Glutamatergic neuron (in vitro differentiated cells): ENCODE results near the gene TCEANC2. TPM values are rescaled to one million over a fixed set of nuclear protein-coding genes. Genes with fewer than 3 reads are reported as not detected.

Experiments
- DNase-seq: peaks from one replicate; pipeline ENCODE4 v3.0.0; 2022
- H3K27ac Mint-ChIP-seq: one replicate; pipeline ENCODE4 v1.8.0; 2020; ENCODE audit warnings: mild to moderate bottlenecking, mixed read lengths, inconsistent platforms; ENCODE audit not compliant: unreplicated experiment
- H3K27me3 Mint-ChIP-seq: one replicate; pipeline ENCODE4 v1.8.0; 2020; ENCODE audit warnings: mild to moderate bottlenecking, moderate library complexity, mixed read lengths, inconsistent platforms; ENCODE audit not compliant: unreplicated experiment
- H3K36me3 Mint-ChIP-seq: one replicate; pipeline ENCODE4 v1.8.0; 2020; ENCODE audit warnings: mild to moderate bottlenecking, mixed read lengths, inconsistent platforms; ENCODE audit not compliant: unreplicated experiment
- H3K4me1 Mint-ChIP-seq: one replicate; pipeline ENCODE4 v1.8.0; 2020; ENCODE audit warnings: mild to moderate bottlenecking, low read depth, mixed read lengths, inconsistent platforms; ENCODE audit not compliant: unreplicated experiment
- H3K4me3 Mint-ChIP-seq: one replicate; pipeline ENCODE4 v1.8.0; 2020; ENCODE audit warnings: mild to moderate bottlenecking, mixed read lengths, inconsistent platforms; ENCODE audit not compliant: unreplicated experiment
- H3K9me3 Mint-ChIP-seq: one replicate; pipeline ENCODE4 v1.8.0; 2020; ENCODE audit warnings: mild to moderate bottlenecking, moderate library complexity, mixed read lengths, inconsistent platforms; ENCODE audit not compliant: unreplicated experiment
- CTCF ChIP-seq: fragments of 200-600 bp; sonication (generic); IDR thresholded peaks from one replicate; pipeline ENCODE4 v1.5.0; 2021; ENCODE audit not compliant: partially characterized antibody, unreplicated experiment
- total RNA-seq: library from RNA; stranded (reverse); fragmentation: NEBNext Ultra II Directional; extraction: Animal tissue kit (Norgen Biotek cat#: 25700); gene quantifications from one replicate; pipeline ENCODE4 v1.2.1, GENCODE V29; 2021; ENCODE audit not compliant: unreplicated experiment

The TCEANC2 gene
- total RNA-seq, 1 donor from 2014 or later: 10.7 TPM

DNA sequence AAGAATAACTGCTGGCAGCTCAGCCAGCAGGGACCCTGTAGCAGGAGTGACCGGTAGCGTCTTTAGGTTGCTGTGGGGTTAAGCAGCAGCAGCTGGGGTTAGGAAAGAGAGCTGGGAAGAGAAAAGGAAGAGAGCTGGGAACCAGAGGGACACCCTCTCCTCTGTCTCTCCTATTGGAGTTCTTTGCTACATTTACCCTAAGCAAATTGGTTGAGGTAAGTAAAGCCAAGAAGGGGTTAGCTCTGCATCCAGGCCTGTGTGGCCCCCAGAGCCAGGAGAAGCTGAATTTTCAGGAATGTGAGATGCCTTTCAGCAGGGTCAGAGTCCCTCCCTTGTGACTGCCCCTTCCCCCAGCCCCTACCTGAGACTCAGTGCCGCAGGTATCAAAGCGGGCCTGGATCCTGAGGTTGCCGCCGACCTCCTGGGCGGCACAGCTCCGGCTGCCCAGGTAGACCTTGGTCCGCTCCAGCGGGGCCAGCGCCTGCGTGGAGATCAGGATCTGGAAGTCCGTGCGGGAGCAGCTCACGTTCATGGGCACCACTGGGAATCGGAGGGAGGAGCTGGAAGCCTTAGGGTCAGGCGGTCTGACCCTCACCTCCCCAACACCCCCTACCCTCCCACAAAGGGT is 83.0 kb downstream of the TCEANC2 start:
- no peak for DNase-seq
- H3K9me3 Mint-ChIP-seq: no peaks in the 10 kb centered on the region
- H3K36me3 Mint-ChIP-seq: no peaks in the 10 kb centered on the region
- H3K27ac Mint-ChIP-seq: no peak overlapping the region
- H3K27me3 Mint-ChIP-seq: peaks cover 4% of the 10 kb centered on the region
- TF ChIP-seq CTCF: no peak
- no peak overlapping the region for H3K4me3 Mint-ChIP-seq
- H3K4me1 Mint-ChIP-seq: peaks cover 11% of the 10 kb centered on the region

DNA sequence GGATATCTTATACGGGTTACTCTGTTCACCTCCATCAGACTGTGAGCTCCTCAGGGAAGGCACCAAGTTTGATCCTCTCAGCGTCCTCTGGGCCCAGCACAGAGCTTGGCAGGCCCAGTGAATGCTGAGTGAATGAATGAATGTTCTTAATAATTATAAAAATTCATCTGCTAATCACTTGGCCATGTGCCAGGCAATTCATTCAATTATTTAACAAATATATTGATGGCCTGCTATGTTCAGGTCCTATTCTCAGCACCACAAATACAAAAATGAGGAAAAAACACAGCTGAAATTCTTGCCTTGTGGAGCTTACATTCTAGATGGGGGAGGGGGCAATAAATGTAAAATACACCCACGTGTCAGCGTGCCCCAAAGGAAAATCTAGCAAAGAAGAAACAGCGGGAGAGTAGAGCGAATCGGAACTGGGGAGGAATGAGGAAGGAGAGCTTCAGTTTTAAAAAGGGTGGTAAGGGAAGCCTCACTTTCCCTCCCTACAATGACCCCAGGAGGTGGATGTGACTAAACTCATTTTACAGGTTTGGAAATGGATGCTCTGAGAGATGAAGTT is 83.6 kb downstream of the TCEANC2 start:
- H3K36me3 Mint-ChIP-seq: no peaks in the 10 kb centered on the region
- no peak overlapping the region for H3K27ac Mint-ChIP-seq
- H3K4me3 Mint-ChIP-seq: no peak overlapping the region
- DNase-seq: no peak
- H3K9me3 Mint-ChIP-seq: peaks cover 1% of the 10 kb centered on the region
- peaks cover 11% of the 10 kb centered on the region for H3K4me1 Mint-ChIP-seq
- TF ChIP-seq CTCF: no peak
- peaks cover 2% of the 10 kb centered on the region for H3K27me3 Mint-ChIP-seq

DNA sequence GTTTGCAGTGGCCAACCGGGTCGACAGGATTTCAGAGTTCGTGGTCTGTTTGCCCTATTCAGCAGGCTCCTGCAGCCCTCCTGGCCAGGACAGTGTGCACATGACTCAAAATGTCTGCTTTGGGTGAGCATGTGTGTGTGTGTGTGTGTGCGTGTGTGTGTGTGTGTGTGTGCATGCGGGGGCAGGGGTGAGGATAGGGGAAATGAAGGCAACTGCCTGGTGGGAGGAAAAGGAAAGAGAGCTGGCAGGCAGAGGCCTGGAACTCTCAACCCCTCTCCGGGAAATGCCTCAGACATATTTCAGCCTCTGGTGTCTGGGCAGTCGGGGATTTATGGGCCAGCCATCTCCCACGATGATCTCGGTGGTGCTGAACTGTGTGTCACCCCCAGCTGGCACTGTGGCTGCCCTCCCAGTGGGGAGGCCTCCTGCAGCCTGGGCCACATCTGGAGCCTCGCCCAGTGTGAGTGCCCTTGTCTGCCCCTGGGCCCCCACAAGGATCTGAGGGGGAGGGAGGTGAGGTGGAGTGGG is 84.2 kb downstream of the TCEANC2 start:
- no peak for TF ChIP-seq CTCF
- DNase-seq: no peak
- Mint-ChIP-seq H3K36me3 (no peaks in the 10 kb centered on the region), H3K27me3 (peaks cover 2% of the 10 kb centered on the region), H3K4me3 (no peak overlapping the region), H3K9me3 (peaks cover 2% of the 10 kb centered on the region), H3K27ac (no peak overlapping the region), H3K4me1 (peaks cover 11% of the 10 kb centered on the region)

- Mint-ChIP-seq H3K27me3 (peaks cover 3% of the 10 kb centered on the region), H3K36me3 (no peaks in the 10 kb centered on the region), H3K9me3 (peaks cover 4% of the 10 kb centered on the region), H3K4me3 (no peak overlapping the region), H3K4me1 (peaks cover 11% of the 10 kb centered on the region), H3K27ac (no peak overlapping the region)
- TF ChIP-seq CTCF: no peak
- no peak for DNase-seq
These were observed 85.6 kb downstream of the TCEANC2 start for GRCh38 chr1:54138994-54139393.

DNA sequence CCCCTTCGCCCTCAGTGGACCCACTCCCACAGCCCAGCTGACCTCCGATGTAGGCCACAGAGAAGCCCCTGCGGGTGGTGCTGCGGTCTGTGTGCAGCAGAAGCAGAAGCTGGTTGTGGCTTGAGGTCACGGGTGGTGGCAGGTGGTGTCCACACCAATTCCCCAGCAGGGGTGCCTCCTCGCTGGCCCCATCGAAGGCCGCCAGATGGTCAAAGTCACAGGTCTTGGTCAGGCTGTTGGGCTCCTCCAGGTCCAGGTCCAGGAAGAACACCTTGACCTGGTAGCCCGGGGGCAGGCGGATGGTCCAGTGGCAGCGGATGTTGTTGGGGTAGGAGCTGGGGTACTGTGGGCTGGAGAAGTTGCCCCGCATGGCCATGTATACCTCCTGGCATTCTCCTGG is 86.3 kb downstream of the TCEANC2 start:
- H3K4me3 Mint-ChIP-seq: no peak overlapping the region
- no peaks in the 10 kb centered on the region for H3K36me3 Mint-ChIP-seq
- peaks cover 4% of the 10 kb centered on the region for H3K9me3 Mint-ChIP-seq
- no peak for TF ChIP-seq CTCF
- DNase-seq: no peak
- H3K27me3 Mint-ChIP-seq: peaks cover 3% of the 10 kb centered on the region
- H3K4me1 Mint-ChIP-seq: peaks cover 11% of the 10 kb centered on the region
- H3K27ac Mint-ChIP-seq: no peak overlapping the region
